GM23338 (cell line): ENCODE data around the gene ADGRL3.

Source experiments
- CTCF ChIP-seq, 2 experiments: fragments of 200-600 bp in 1 of 2; sonication (generic) in 1 of 2; conservative IDR thresholded peaks; 2 replicates each; pipeline versions ENCODE4 v1.5.1 to v1.6.1; 2016 to 2017; ENCODE audit warnings: antibody characterized with exemption in 2 of 2, low read depth in 2 of 2, mild to moderate bottlenecking in 2 of 2, moderate library complexity in 1 of 2
- ZNF331 ChIP-seq: fragments of 250-450 bp; sonication (Bioruptor Pico); IDR thresholded peaks from 2 replicates; pipeline ENCODE4 v1.5.0; 2020; ENCODE audit warnings: low read depth, mild to moderate bottlenecking, moderate library complexity
- TF ChIP-seq, protein P1 (sequence below): IDR thresholded peaks from one replicate; pipeline ENCODE4 v1.6.1; 2018; ENCODE audit warnings: antibody characterized with exemption; ENCODE audit not compliant: unreplicated experiment

DNA sequence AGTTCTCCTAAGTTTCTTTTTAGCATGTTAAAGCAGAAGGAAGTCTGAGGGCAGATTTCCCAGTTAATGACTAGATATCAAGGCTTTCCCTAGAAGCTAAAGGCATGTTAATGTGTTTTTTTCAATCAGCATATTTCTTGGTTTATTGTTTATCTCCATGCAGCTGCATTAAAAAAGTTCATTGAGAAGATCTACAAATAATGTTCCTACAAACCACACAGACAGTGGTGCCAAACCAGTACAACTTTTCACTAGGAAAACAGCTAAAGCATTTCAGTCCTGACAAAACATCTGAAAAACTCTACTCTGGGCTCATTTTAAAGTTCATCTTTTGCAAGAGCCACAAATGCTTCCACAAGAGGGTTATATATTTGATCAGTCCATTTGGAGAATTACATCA is 320.0 kb downstream of the ADGRL3 start:
- no peak for TF ChIP-seq ZNF331 (CRISPR knock-in tag)
- TF ChIP-seq CTCF (conservative IDR thresholded peaks at IDR 0.05; ENCODE audit: low read depth in 2 of 2): no peak
- TF ChIP-seq, protein P1, sequence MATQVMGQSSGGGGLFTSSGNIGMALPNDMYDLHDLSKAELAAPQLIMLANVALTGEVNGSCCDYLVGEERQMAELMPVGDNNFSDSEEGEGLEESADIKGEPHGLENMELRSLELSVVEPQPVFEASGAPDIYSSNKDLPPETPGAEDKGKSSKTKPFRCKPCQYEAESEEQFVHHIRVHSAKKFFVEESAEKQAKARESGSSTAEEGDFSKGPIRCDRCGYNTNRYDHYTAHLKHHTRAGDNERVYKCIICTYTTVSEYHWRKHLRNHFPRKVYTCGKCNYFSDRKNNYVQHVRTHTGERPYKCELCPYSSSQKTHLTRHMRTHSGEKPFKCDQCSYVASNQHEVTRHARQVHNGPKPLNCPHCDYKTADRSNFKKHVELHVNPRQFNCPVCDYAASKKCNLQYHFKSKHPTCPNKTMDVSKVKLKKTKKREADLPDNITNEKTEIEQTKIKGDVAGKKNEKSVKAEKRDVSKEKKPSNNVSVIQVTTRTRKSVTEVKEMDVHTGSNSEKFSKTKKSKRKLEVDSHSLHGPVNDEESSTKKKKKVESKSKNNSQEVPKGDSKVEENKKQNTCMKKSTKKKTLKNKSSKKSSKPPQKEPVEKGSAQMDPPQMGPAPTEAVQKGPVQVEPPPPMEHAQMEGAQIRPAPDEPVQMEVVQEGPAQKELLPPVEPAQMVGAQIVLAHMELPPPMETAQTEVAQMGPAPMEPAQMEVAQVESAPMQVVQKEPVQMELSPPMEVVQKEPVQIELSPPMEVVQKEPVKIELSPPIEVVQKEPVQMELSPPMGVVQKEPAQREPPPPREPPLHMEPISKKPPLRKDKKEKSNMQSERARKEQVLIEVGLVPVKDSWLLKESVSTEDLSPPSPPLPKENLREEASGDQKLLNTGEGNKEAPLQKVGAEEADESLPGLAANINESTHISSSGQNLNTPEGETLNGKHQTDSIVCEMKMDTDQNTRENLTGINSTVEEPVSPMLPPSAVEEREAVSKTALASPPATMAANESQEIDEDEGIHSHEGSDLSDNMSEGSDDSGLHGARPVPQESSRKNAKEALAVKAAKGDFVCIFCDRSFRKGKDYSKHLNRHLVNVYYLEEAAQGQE: no peak
